HG02870 (cell line): Measurements from ENCODE around the gene USP46.

ENCODE experiments used
- ATAC-seq: cut with Tn5 transposase; IDR thresholded peaks from one replicate; pipeline ENCODE4 v1.9.1; 2021; ENCODE audit warnings: mild to moderate bottlenecking, moderate library complexity; ENCODE audit not compliant: unreplicated experiment

Gene USP46

GRCh38 chr4:52622564-52622963 is 36.5 kb downstream of the USP46 start:
- ATAC-seq: no peak

GRCh38 chr4:52621567-52621966 is 37.5 kb downstream of the USP46 start:
- no peak for ATAC-seq

- ATAC-seq: no peak
These were observed 39.5 kb downstream of the USP46 start for GRCh38 chr4:52619591-52619931.

- ATAC-seq: no peak
These were observed 40.1 kb downstream of the USP46 start for GRCh38 chr4:52618795-52619590.

GRCh38 chr4:52617336-52618020 is 41.6 kb downstream of the USP46 start:
- ATAC-seq: no peak

- ATAC-seq: no peak
These were observed 44.9 kb downstream of the USP46 start for GRCh38 chr4:52614241-52614640.

- no peak for ATAC-seq
These were observed 46.8 kb downstream of the USP46 start for GRCh38 chr4:52612341-52612740.

- no peak for ATAC-seq
These were observed 48.0 kb downstream of the USP46 start for GRCh38 chr4:52611030-52611555.

- no peak for ATAC-seq
These were observed 52.4 kb downstream of the USP46 start for GRCh38 chr4:52606726-52607125.

GRCh38 chr4:52606040-52606439 is 53.1 kb downstream of the USP46 start:
- ATAC-seq: no peak

- ATAC-seq: no peak
These were observed 54.9 kb downstream of the USP46 start for GRCh38 chr4:52604215-52604614.

- ATAC-seq: no peak
These were observed 58.8 kb downstream of the USP46 start for GRCh38 chr4:52600275-52600674.

GRCh38 chr4:52595001-52595400 is 64.1 kb downstream of the USP46 start:
- no peak for ATAC-seq

- ATAC-seq: no peak
These were observed 66.8 kb downstream of the USP46 start for GRCh38 chr4:52592287-52592686.

GRCh38 chr4:52588771-52589591 is 70.1 kb downstream of the USP46 start:
- no peak for ATAC-seq

GRCh38 chr4:52588097-52588496 is 71.0 kb downstream of the USP46 start:
- ATAC-seq: peak; percentile 60

- no peak for ATAC-seq
These were observed 73.0 kb downstream of the USP46 start for GRCh38 chr4:52586069-52586468.

- no peak for ATAC-seq
These were observed 73.7 kb downstream of the USP46 start for GRCh38 chr4:52585379-52585778.

GRCh38 chr4:52579602-52580272 is 79.4 kb downstream of the USP46 start:
- ATAC-seq: no peak

- no peak for ATAC-seq
These were observed 80.2 kb downstream of the USP46 start for GRCh38 chr4:52578951-52579350.

GRCh38 chr4:52577624-52577962 is 81.5 kb downstream of the USP46 start:
- no peak for ATAC-seq
